ENCODE measurements around the gene CTSE. TPM values are rescaled to one million over a fixed set of nuclear protein-coding genes. Genes with fewer than 3 reads are reported as not detected.

The CTSE gene
- polyA plus RNA-seq, 1 donor (not counting 4 experiments of a cell fraction or from before 2014, with no cell fraction given): 0.33 TPM

- H3K27ac ChIP-seq (ENCODE audit: control insufficient read depth, insufficient read depth, low read length): no peak overlapping the region
- no peak overlapping the region for H3K9ac ChIP-seq (ENCODE audit: control insufficient read depth, extremely low read depth, insufficient read depth, low read length)
- H3K4me2 ChIP-seq (ENCODE audit: control insufficient read depth, extremely low read depth, insufficient read depth, low read depth, low read length): no peak overlapping the region
- peaks cover 0 to 3% of the 10 kb centered on the region in 2 experiments for H3K36me3 ChIP-seq (ENCODE audit: control insufficient read depth in 2 of 2, extremely low read depth in 1 of 2, insufficient read depth in 2 of 2, low read length in 2 of 2)
- DNase-seq (ENCODE audit: low read depth, low spot score) (no peak), FAIRE-seq (no peak)
- no peaks in the 10 kb centered on the region for H3K4me1 ChIP-seq (ENCODE audit: control insufficient read depth, extremely low read depth, insufficient read depth, low read length)
- H4K20me1 ChIP-seq (ENCODE audit: control insufficient read depth, extremely low read depth, insufficient read depth, low read length): no peaks in the 10 kb centered on the region
- no peak overlapping the region for H2AFZ ChIP-seq (ENCODE audit: control insufficient read depth, low read length)
- H3K4me3 ChIP-seq (ENCODE audit: control insufficient read depth in 2 of 3, extremely low read depth in 1 of 3, insufficient read depth in 2 of 3, low read depth in 1 of 3, low read length in 3 of 3): no peak overlapping the region
- dilution Hi-C loops (cut with MboI; ENCODE audit: extremely low pct_ligation_motif_present, low sequenced_read_pairs): no loop called here
- H3K9me1 ChIP-seq (ENCODE audit: control insufficient read depth, extremely low read depth, insufficient read depth, low read length): no peaks in the 10 kb centered on the region
- peaks cover 2% of the 10 kb centered on the region for H3K27me3 ChIP-seq (ENCODE audit: control insufficient read depth, extremely low read depth, insufficient read depth, low read length)
- no peaks in the 10 kb centered on the region for H3K9me3 ChIP-seq (ENCODE audit: control insufficient read depth, low read depth, low read length)
- TF ChIP-seq CTCF (optimal IDR thresholded peaks at IDR 0.05 in 1 of 3, IDR thresholded peaks at IDR 0.05 in 1 of 3, conservative IDR thresholded peaks at IDR 0.05 in 1 of 3; ENCODE audit: extremely low read depth in 1 of 3, insufficient read depth in 2 of 3, low read length in 3 of 3) (no peak), EZH2 (IDR thresholded peaks at IDR 0.05; ENCODE audit: low read length) (no peak)
- no peaks in the 10 kb centered on the region for H3K79me2 ChIP-seq (ENCODE audit: control insufficient read depth, insufficient read depth, low read length)
Measured at GRCh38 chr1:205973377-205974232, 50.1 kb downstream of the CTSE start.

- H3K9me1 ChIP-seq (ENCODE audit: control insufficient read depth, extremely low read depth, insufficient read depth, low read length): no peaks in the 10 kb centered on the region
- H2AFZ ChIP-seq (ENCODE audit: control insufficient read depth, low read length): no peak overlapping the region
- no peak for DNase-seq (ENCODE audit: low read depth, low spot score)
- H3K27me3 ChIP-seq (ENCODE audit: control insufficient read depth, extremely low read depth, insufficient read depth, low read length): peaks cover 2% of the 10 kb centered on the region
- no peak overlapping the region for H3K9ac ChIP-seq (ENCODE audit: control insufficient read depth, extremely low read depth, insufficient read depth, low read length)
- H3K9me3 ChIP-seq (ENCODE audit: control insufficient read depth, low read depth, low read length): no peaks in the 10 kb centered on the region
- no peak for FAIRE-seq
- TF ChIP-seq CTCF (optimal IDR thresholded peaks at IDR 0.05 in 1 of 3, IDR thresholded peaks at IDR 0.05 in 1 of 3, conservative IDR thresholded peaks at IDR 0.05 in 1 of 3; ENCODE audit: extremely low read depth in 1 of 3, insufficient read depth in 2 of 3, low read length in 3 of 3) (no peak), EZH2 (IDR thresholded peaks at IDR 0.05; ENCODE audit: low read length) (no peak)
- H3K27ac ChIP-seq (ENCODE audit: control insufficient read depth, insufficient read depth, low read length): no peak overlapping the region
- dilution Hi-C loops (cut with MboI; ENCODE audit: extremely low pct_ligation_motif_present, low sequenced_read_pairs): no loop called here
- no peaks in the 10 kb centered on the region for H3K79me2 ChIP-seq (ENCODE audit: control insufficient read depth, insufficient read depth, low read length)
- no peak overlapping the region for H3K4me3 ChIP-seq (ENCODE audit: control insufficient read depth in 2 of 3, extremely low read depth in 1 of 3, insufficient read depth in 2 of 3, low read depth in 1 of 3, low read length in 3 of 3)
- H3K36me3 ChIP-seq (ENCODE audit: control insufficient read depth in 2 of 2, extremely low read depth in 1 of 2, insufficient read depth in 2 of 2, low read length in 2 of 2): no peaks in the 10 kb centered on the region
- no peaks in the 10 kb centered on the region for H4K20me1 ChIP-seq (ENCODE audit: control insufficient read depth, extremely low read depth, insufficient read depth, low read length)
- no peaks in the 10 kb centered on the region for H3K4me1 ChIP-seq (ENCODE audit: control insufficient read depth, extremely low read depth, insufficient read depth, low read length)
- H3K4me2 ChIP-seq (ENCODE audit: control insufficient read depth, extremely low read depth, insufficient read depth, low read depth, low read length): no peak overlapping the region
Measured at GRCh38 chr1:205972491-205973168, 51.1 kb downstream of the CTSE start.
